H9 (cell line): ENCODE data around the gene NUDT4. TPM values are rescaled to one million over a fixed set of nuclear protein-coding genes. Genes with fewer than 3 reads are reported as not detected.

ENCODE experiments used
- DNase-seq: peaks from one replicate; pipeline ENCODE4 v3.0.0-alpha.2; 2017
- H2AFZ ChIP-seq: one replicate; pipeline ENCODE4 v1.6.1; 2013; ENCODE audit warnings: mild to moderate bottlenecking, low read length, control low read depth, moderate library complexity
- H2AK5ac ChIP-seq: 2 replicates; pipeline ENCODE4 v1.6.1; 2013; ENCODE audit warnings: low read length, control low read depth, mixed read lengths; ENCODE audit not compliant: insufficient read length
- H2BK120ac ChIP-seq: one replicate; pipeline ENCODE4 v1.6.1; 2013; ENCODE audit warnings: low read depth, mild to moderate bottlenecking, low read length, control low read depth, inconsistent platforms; ENCODE audit not compliant: poor library complexity, severe bottlenecking
- H2BK12ac ChIP-seq: 2 replicates; pipeline ENCODE4 v1.6.1; 2013; ENCODE audit warnings: low read length, control low read depth, mixed read lengths, low read depth; ENCODE audit not compliant: insufficient read length
- H2BK15ac ChIP-seq: 2 replicates; pipeline ENCODE4 v1.6.1; 2013; ENCODE audit warnings: low read depth, low read length, control low read depth
- H2BK20ac ChIP-seq: one replicate; pipeline ENCODE4 v1.6.1; 2013; ENCODE audit warnings: low read depth, mild to moderate bottlenecking, low read length, control low read depth, inconsistent platforms; ENCODE audit not compliant: poor library complexity, severe bottlenecking
- H2BK5ac ChIP-seq: 2 replicates; pipeline ENCODE4 v1.6.1; 2013; ENCODE audit warnings: low read length, control low read depth, mixed read lengths; ENCODE audit not compliant: insufficient read length
- H3K14ac ChIP-seq: 2 replicates; pipeline ENCODE4 v1.6.1; 2013; ENCODE audit warnings: low read length, control low read depth; ENCODE audit not compliant: insufficient read depth
- H3K18ac ChIP-seq: 2 replicates; pipeline ENCODE4 v1.6.1; 2013; ENCODE audit warnings: low read depth, mild to moderate bottlenecking, mixed read lengths, low read length, control low read depth; ENCODE audit not compliant: insufficient read length
- H3K23ac ChIP-seq: 2 replicates; pipeline ENCODE4 v1.6.1; 2013; ENCODE audit warnings: low read length, control low read depth, mixed read lengths, low read depth; ENCODE audit not compliant: insufficient read length
- H3K23me2 ChIP-seq: 2 replicates; pipeline ENCODE4 v1.6.1; 2013; ENCODE audit warnings: low read depth, mild to moderate bottlenecking, mixed read lengths, low read length, control low read depth; ENCODE audit not compliant: insufficient read length, poor library complexity, severe bottlenecking
- H3K27ac ChIP-seq: 2 replicates; pipeline ENCODE4 v1.5.1; 2013; ENCODE audit warnings: low read length, control low read depth, mixed read lengths, low read depth; ENCODE audit not compliant: insufficient read length
- H3K27me3 ChIP-seq: 2 replicates; pipeline ENCODE4 v1.6.1; 2013; ENCODE audit warnings: low read length, control low read depth, inconsistent platforms; ENCODE audit not compliant: insufficient read depth
- H3K4ac ChIP-seq: 2 replicates; pipeline ENCODE4 v1.6.1; 2013; ENCODE audit warnings: low read depth, mild to moderate bottlenecking, control low read depth, inconsistent platforms, low read length, moderate library complexity
- H3K4me1 ChIP-seq: 2 replicates; pipeline ENCODE4 v1.6.1; 2013; ENCODE audit warnings: low read length, control low read depth, inconsistent platforms; ENCODE audit not compliant: insufficient read depth
- H3K4me2 ChIP-seq: 2 replicates; pipeline ENCODE4 v1.6.1; 2013; ENCODE audit warnings: low read length, control low read depth, mixed read lengths; ENCODE audit not compliant: insufficient read length, insufficient read depth
- H3K56ac ChIP-seq: 2 replicates; pipeline ENCODE4 v1.6.1; 2013; ENCODE audit warnings: low read depth, mild to moderate bottlenecking, mixed read lengths, low read length, control low read depth; ENCODE audit not compliant: insufficient read length
- H3K79me1 ChIP-seq: 2 replicates; pipeline ENCODE4 v1.6.1; 2013; ENCODE audit warnings: low read depth, mild to moderate bottlenecking, moderate library complexity, low read length, control low read depth, inconsistent platforms; ENCODE audit not compliant: insufficient read depth, poor library complexity, severe bottlenecking
- H3K79me2 ChIP-seq: 2 replicates; pipeline ENCODE4 v1.6.1; 2013; ENCODE audit warnings: low read length, control low read depth, inconsistent platforms; ENCODE audit not compliant: insufficient read depth
- H3K9ac ChIP-seq: 2 replicates; pipeline ENCODE4 v1.6.1; 2013; ENCODE audit warnings: low read length, control low read depth, mixed read lengths; ENCODE audit not compliant: insufficient read length; ENCODE audit errors: extremely low read depth
- H3K9me3 ChIP-seq: one replicate; pipeline ENCODE4 v1.6.1; 2013; ENCODE audit warnings: low read depth, low read length, inconsistent platforms; ENCODE audit not compliant: control insufficient read depth
- H3T11ph ChIP-seq: one replicate; pipeline ENCODE4 v1.6.1; 2013; ENCODE audit warnings: mild to moderate bottlenecking, low read length, control low read depth, inconsistent platforms
- H4K20me1 ChIP-seq: one replicate; pipeline ENCODE4 v1.6.1; 2013; ENCODE audit not compliant: control insufficient read depth, insufficient read length, insufficient read depth
- H4K5ac ChIP-seq: 2 replicates; pipeline ENCODE4 v1.6.1; 2013; ENCODE audit warnings: low read depth, mild to moderate bottlenecking, mixed read lengths, low read length, control low read depth; ENCODE audit not compliant: insufficient read length
- H4K8ac ChIP-seq: replicated peaks from 2 replicates; pipeline ENCODE4 v1.6.1; 2013; ENCODE audit warnings: low read length, control low read depth, mixed read lengths, low read depth; ENCODE audit not compliant: insufficient read length
- H4K91ac ChIP-seq: 2 replicates; pipeline ENCODE4 v1.6.1; 2013; ENCODE audit warnings: low read depth, mild to moderate bottlenecking, moderate library complexity, mixed read lengths, low read length, control low read depth; ENCODE audit not compliant: insufficient read length
- H3K27ac Mint-ChIP-seq, 3 experiments: 2 replicates in 2 of 3; 3 replicates in 1 of 3; pipeline ENCODE4 v1.8.0; 2020 to 2021; ENCODE audit warnings: mixed read lengths in 3 of 3, mild to moderate bottlenecking in 1 of 3, moderate library complexity in 1 of 3
- H3K27me3 Mint-ChIP-seq: 2 replicates; pipeline ENCODE4 v1.8.0; 2021; ENCODE audit warnings: low read depth, mild to moderate bottlenecking, moderate library complexity, mixed read lengths
- H3K36me3 Mint-ChIP-seq, 3 experiments: 2 replicates in 2 of 3; 3 replicates in 1 of 3; pipeline ENCODE4 v1.8.0; 2020 to 2021; ENCODE audit warnings: low read depth in 3 of 3, mixed read lengths in 3 of 3; ENCODE audit not compliant: insufficient read depth in 1 of 3
- H3K4me1 Mint-ChIP-seq, 2 experiments: 2 replicates each; pipeline ENCODE4 v1.8.0; 2020; ENCODE audit warnings: mixed read lengths in 2 of 2
- H3K4me3 Mint-ChIP-seq, 2 experiments: 2 replicates in 1 of 2; 3 replicates in 1 of 2; pipeline ENCODE4 v1.8.0; 2020 to 2021; ENCODE audit warnings: mild to moderate bottlenecking in 2 of 2, mixed read lengths in 2 of 2, moderate library complexity in 1 of 2
- H3K9me3 Mint-ChIP-seq, 2 experiments: 2 replicates in 1 of 2; 3 replicates in 1 of 2; pipeline ENCODE4 v1.8.0; 2020; ENCODE audit warnings: mild to moderate bottlenecking in 2 of 2, mixed read lengths in 2 of 2, moderate library complexity in 1 of 2
- WGBS: extraction: QIAGEN DNeasy Blood & Tissue Kit; methylation state at CpG from one replicate; pipeline ENCODE4 v1.1.7; 2013; ENCODE audit warnings: missing lambda C conversion rate, low lambda C conversion rate, mixed read lengths; ENCODE audit not compliant: insufficient read length; ENCODE audit errors: extremely low coverage; 5-methylcytosine and 5-hydroxymethylcytosine counted together
- total RNA-seq: library from RNA; stranded (reverse); gene quantifications from 2 replicates; pipeline ENCODE4 v1.2.1, GENCODE V29; 2021
- TF ChIP-seq, protein P1 (sequence below): fragments of 200-600 bp; sonication (generic); conservative IDR thresholded peaks from 3 replicates; pipeline ENCODE4 v1.8.0; 2021; ENCODE audit warnings: antibody characterized with exemption, mild to moderate bottlenecking

Gene NUDT4
- total RNA-seq, 1 experiment from 2014 or later, result 40.6 TPM

DNA sequence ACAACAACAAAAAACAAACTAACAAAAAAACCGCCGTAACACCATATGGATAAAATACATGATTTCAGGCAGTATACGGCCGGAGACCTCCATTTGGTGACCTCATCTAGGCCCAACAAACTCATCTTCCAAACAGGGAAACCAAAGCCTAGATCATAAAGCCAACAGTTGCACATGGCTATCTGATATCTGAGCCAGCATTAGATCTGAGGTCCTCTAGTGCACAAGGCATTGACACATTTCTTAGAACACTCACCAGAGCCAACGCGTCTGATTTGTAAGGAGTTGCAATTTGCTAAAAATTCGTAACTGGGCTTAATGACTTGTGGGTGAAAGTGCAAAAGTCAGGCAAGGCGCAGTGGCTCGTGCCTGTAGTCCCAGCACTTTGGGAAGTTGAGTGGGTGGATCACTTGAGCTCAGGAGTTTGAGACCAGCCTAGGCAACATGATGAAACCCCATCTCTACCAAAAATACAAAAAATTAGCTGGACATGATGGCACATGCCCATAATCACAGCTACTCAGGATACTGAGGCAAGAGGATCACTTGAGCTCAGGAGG, 42.0 kb upstream of the NUDT4 start:
- TF ChIP-seq, protein P1, sequence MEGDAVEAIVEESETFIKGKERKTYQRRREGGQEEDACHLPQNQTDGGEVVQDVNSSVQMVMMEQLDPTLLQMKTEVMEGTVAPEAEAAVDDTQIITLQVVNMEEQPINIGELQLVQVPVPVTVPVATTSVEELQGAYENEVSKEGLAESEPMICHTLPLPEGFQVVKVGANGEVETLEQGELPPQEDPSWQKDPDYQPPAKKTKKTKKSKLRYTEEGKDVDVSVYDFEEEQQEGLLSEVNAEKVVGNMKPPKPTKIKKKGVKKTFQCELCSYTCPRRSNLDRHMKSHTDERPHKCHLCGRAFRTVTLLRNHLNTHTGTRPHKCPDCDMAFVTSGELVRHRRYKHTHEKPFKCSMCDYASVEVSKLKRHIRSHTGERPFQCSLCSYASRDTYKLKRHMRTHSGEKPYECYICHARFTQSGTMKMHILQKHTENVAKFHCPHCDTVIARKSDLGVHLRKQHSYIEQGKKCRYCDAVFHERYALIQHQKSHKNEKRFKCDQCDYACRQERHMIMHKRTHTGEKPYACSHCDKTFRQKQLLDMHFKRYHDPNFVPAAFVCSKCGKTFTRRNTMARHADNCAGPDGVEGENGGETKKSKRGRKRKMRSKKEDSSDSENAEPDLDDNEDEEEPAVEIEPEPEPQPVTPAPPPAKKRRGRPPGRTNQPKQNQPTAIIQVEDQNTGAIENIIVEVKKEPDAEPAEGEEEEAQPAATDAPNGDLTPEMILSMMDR, result no peak
- peaks cover 6 to 9% of the 10 kb centered on the region in 2 experiments for H3K4me1 Mint-ChIP-seq
- H3K9me3 ChIP-seq, result no peaks in the 10 kb centered on the region
- no peak overlapping the region for H2AK5ac ChIP-seq
- no peaks in the 10 kb centered on the region for H3K27me3 ChIP-seq
- no peak overlapping the region for H3K4ac ChIP-seq
- DNase-seq, result no peak
- H2BK15ac ChIP-seq, result no peak overlapping the region
- H3K79me1 ChIP-seq, result no peaks in the 10 kb centered on the region
- H3K79me2 ChIP-seq, result no peaks in the 10 kb centered on the region
- H2BK20ac ChIP-seq, result no peak overlapping the region
- H3K27me3 Mint-ChIP-seq, result no peaks in the 10 kb centered on the region
- no peak overlapping the region for H2BK5ac ChIP-seq
- H2AFZ ChIP-seq, result no peak overlapping the region
- no CpG with 5 or more reads among the region's 9 CpGs for whole genome bisulfite sequencing
- H3K4me1 ChIP-seq, result no peaks in the 10 kb centered on the region
- no peak overlapping the region for H4K5ac ChIP-seq
- H3K27ac Mint-ChIP-seq, result no peak overlapping the region
- no peak overlapping the region for H3K4me3 Mint-ChIP-seq
- H3K9ac ChIP-seq, result no peak overlapping the region
- H3T11ph ChIP-seq, result no peak overlapping the region
- no peak overlapping the region for H3K27ac ChIP-seq
- H3K23ac ChIP-seq, result no peak overlapping the region
- no peak overlapping the region for H4K91ac ChIP-seq
- no peak overlapping the region for H4K8ac ChIP-seq
- H3K14ac ChIP-seq, result no peak overlapping the region
- no peaks in the 10 kb centered on the region for H3K36me3 Mint-ChIP-seq
- no peak overlapping the region for H3K4me2 ChIP-seq
- H3K18ac ChIP-seq, result no peak overlapping the region
- no peak overlapping the region for H3K56ac ChIP-seq
- H3K9me3 Mint-ChIP-seq, result no peaks in the 10 kb centered on the region
- no peaks in the 10 kb centered on the region for H4K20me1 ChIP-seq
- no peak overlapping the region for H2BK120ac ChIP-seq
- H3K23me2 ChIP-seq, result no peaks in the 10 kb centered on the region
- no peak overlapping the region for H2BK12ac ChIP-seq
